ENCODE results near the gene SCYGR6.
A peak's percentile ranks its signal among the peaks of the same experiment; 100 is the strongest.

SCYGR6 gene

GRCh38 chr2:227717687-227718567 is 6.6 kb downstream of the SCYGR6 start, which contains the start of gene SLC19A3:
Gene SLC19A3 (minus strand): TSS chr2:227718028. CDS start chr2:227702318, 15,710 bp downstream.
- TF ChIP-seq CTCF (IDR thresholded peaks at IDR 0.05; ENCODE audit: unreplicated experiment in 3 of 3) = no peak
- Mint-ChIP-seq H3K4me1 (peaks cover 13% of the 10 kb centered on the region), H3K36me3 (ENCODE audit: low read depth) (no peaks in the 10 kb centered on the region), H3K4me3 (peak within 1 kb of the TSS; percentile 81 to 87 (median 83)), H3K27ac (peak within 1 kb of the TSS; percentile 53 to 87 (median 66)), H3K27me3 (ENCODE audit: low read depth) (peaks cover 24% of the 10 kb centered on the region), H3K9me3 (no peaks in the 10 kb centered on the region)

GRCh38 chr2:227716501-227716900 is 8.1 kb downstream of the SCYGR6 start:
- Mint-ChIP-seq H3K4me1 (peaks cover 9% of the 10 kb centered on the region), H3K27me3 (ENCODE audit: low read depth) (peaks cover 24% of the 10 kb centered on the region), H3K27ac (no peak overlapping the region), H3K4me3 (no peak overlapping the region), H3K36me3 (ENCODE audit: low read depth) (no peaks in the 10 kb centered on the region), H3K9me3 (no peaks in the 10 kb centered on the region)
- TF ChIP-seq CTCF (IDR thresholded peaks at IDR 0.05; ENCODE audit: unreplicated experiment in 3 of 3) = no peak

- peaks cover 9% of the 10 kb centered on the region for H3K4me1 Mint-ChIP-seq
- H3K27ac Mint-ChIP-seq = no peak overlapping the region
- TF ChIP-seq CTCF (IDR thresholded peaks at IDR 0.05; ENCODE audit: unreplicated experiment in 3 of 3) = no peak
- no peaks in the 10 kb centered on the region for H3K9me3 Mint-ChIP-seq
- H3K27me3 Mint-ChIP-seq (ENCODE audit: low read depth) = peaks cover 24% of the 10 kb centered on the region
- no peak overlapping the region for H3K4me3 Mint-ChIP-seq
- no peaks in the 10 kb centered on the region for H3K36me3 Mint-ChIP-seq (ENCODE audit: low read depth)
These were observed 11.3 kb downstream of the SCYGR6 start for GRCh38 chr2:227713291-227713690.

- Mint-ChIP-seq H3K4me1 (no peaks in the 10 kb centered on the region), H3K36me3 (ENCODE audit: low read depth) (no peaks in the 10 kb centered on the region), H3K27ac (no peak overlapping the region), H3K27me3 (ENCODE audit: low read depth) (peaks cover 9% of the 10 kb centered on the region), H3K4me3 (no peak overlapping the region), H3K9me3 (no peaks in the 10 kb centered on the region)
- no peak for TF ChIP-seq CTCF (IDR thresholded peaks at IDR 0.05; ENCODE audit: unreplicated experiment in 3 of 3)
These were observed 13.6 kb downstream of the SCYGR6 start for GRCh38 chr2:227710986-227711385.

- H3K9me3 Mint-ChIP-seq = no peaks in the 10 kb centered on the region
- no peak for TF ChIP-seq CTCF (IDR thresholded peaks at IDR 0.05; ENCODE audit: unreplicated experiment in 3 of 3)
- H3K27me3 Mint-ChIP-seq (ENCODE audit: low read depth) = no peaks in the 10 kb centered on the region
- no peak overlapping the region for H3K27ac Mint-ChIP-seq
- H3K4me3 Mint-ChIP-seq = no peak overlapping the region
- H3K36me3 Mint-ChIP-seq (ENCODE audit: low read depth) = no peaks in the 10 kb centered on the region
- H3K4me1 Mint-ChIP-seq = no peaks in the 10 kb centered on the region
These were observed 17.2 kb downstream of the SCYGR6 start for GRCh38 chr2:227707390-227707789.

- H3K27me3 Mint-ChIP-seq (ENCODE audit: low read depth) = no peaks in the 10 kb centered on the region
- H3K9me3 Mint-ChIP-seq = no peaks in the 10 kb centered on the region
- H3K36me3 Mint-ChIP-seq (ENCODE audit: low read depth) = no peaks in the 10 kb centered on the region
- H3K4me1 Mint-ChIP-seq = no peaks in the 10 kb centered on the region
- TF ChIP-seq CTCF (IDR thresholded peaks at IDR 0.05; ENCODE audit: unreplicated experiment in 3 of 3) = no peak
- no peak overlapping the region for H3K4me3 Mint-ChIP-seq
- no peak overlapping the region for H3K27ac Mint-ChIP-seq
These were observed 17.7 kb downstream of the SCYGR6 start for GRCh38 chr2:227706859-227707258.
